GM12878 (cell line): ENCODE measurements around the gene NCAM1. TPM values are rescaled to one million over a fixed set of nuclear protein-coding genes. Genes with fewer than 3 reads are reported as not detected.

Source experiments
- ATAC-seq: fragments of 200-7000 bp; cut with Tn5 transposase; 3 replicates; pipeline ENCODE4 v1.9.1; 2020; ENCODE audit warnings: mild to moderate bottlenecking, moderate library complexity
- BruUV-seq: library from RNA; stranded (reverse); fragments of 400-500 nt; replicated peaks from 2 replicates; lab custom pipeline; 2021; lab: Mats Ljungman, UMichigan
- CTCF ChIA-PET: fragments of 300-600 bp; sonication (Branson Sonifier 250); formaldehyde crosslinking; extraction: SDS; loops from one replicate; lab custom pipeline; 2021; ENCODE audit warnings: inconsistent platforms; lab: Yijun Ruan, JAX
- POLR2A ChIA-PET: fragments of 350-600 bp; formaldehyde crosslinking; extraction: SDS; loops from one replicate; lab custom pipeline; 2021; ENCODE audit warnings: inconsistent platforms; lab: Charles Lee
- RAD21 ChIA-PET: fragments of 300-600 bp; sonication (Branson Sonifier 250); formaldehyde crosslinking; loops from one replicate; lab custom pipeline; 2023; ENCODE audit warnings: antibody characterized with exemption; ENCODE audit not compliant: unreplicated experiment; lab: Charles Lee
- SMC1A ChIA-PET: fragments of 300-600 bp; sonication (Branson Sonifier 250); formaldehyde crosslinking; loops from one replicate; lab custom pipeline; 2023; ENCODE audit not compliant: unreplicated experiment, uncharacterized antibody; lab: Charles Lee
- DNase-seq: peaks from one replicate; pipeline ENCODE4 v3.0.0-alpha.2; 2011; ENCODE audit warnings: low read depth, low spot score
- FAIRE-seq: peaks from 3 replicates; lab custom pipeline; 2011; peaks lifted over from hg19 to GRCh38; lab: Jason Lieb, UNC
- H2AFZ ChIP-seq: 2 replicates; pipeline ENCODE4 v1.6.0; 2011; ENCODE audit warnings: low read depth, low read length, control low read depth; ENCODE audit not compliant: control insufficient read depth
- H3K27ac ChIP-seq: 2 replicates; pipeline ENCODE4 v1.5.1; 2011; ENCODE audit warnings: control low read depth; ENCODE audit not compliant: control insufficient read depth, insufficient read depth
- H3K27me3 ChIP-seq, 2 experiments: replicated peaks in 1 of 2; 2 replicates each; pipeline versions ENCODE4 v1.6.0 to v1.6.1; 2011; ENCODE audit warnings: low read length in 1 of 2; ENCODE audit not compliant: control insufficient read depth in 2 of 2, insufficient read depth in 2 of 2
- H3K36me3 ChIP-seq, 2 experiments: 2 replicates each; pipeline ENCODE4 v1.5.1; 2011; ENCODE audit warnings: low read length in 1 of 2; ENCODE audit not compliant: control insufficient read depth in 2 of 2, insufficient read depth in 2 of 2
- H3K4me1 ChIP-seq: 2 replicates; pipeline ENCODE4 v1.6.1; 2011; ENCODE audit warnings: mild to moderate bottlenecking, low read length, moderate library complexity, mixed read lengths; ENCODE audit not compliant: control insufficient read depth, insufficient read depth
- H3K4me2 ChIP-seq: 2 replicates; pipeline ENCODE4 v1.6.0; 2011; ENCODE audit warnings: control low read depth; ENCODE audit not compliant: control insufficient read depth, insufficient read depth
- H3K4me3 ChIP-seq: fragments of 200-600 bp; sonication (generic); 2 replicates; pipeline ENCODE4 v1.5.1; 2016
- H3K79me2 ChIP-seq: 2 replicates; pipeline ENCODE4 v1.6.0; 2011; ENCODE audit warnings: low read length; ENCODE audit not compliant: control insufficient read depth, insufficient read depth
- H3K9ac ChIP-seq: 2 replicates; pipeline ENCODE4 v1.8.0; 2011; ENCODE audit warnings: low read length, control low read depth, mixed read lengths; ENCODE audit not compliant: control insufficient read depth, insufficient read depth
- H3K9me3 ChIP-seq: replicated peaks from 3 replicates; pipeline ENCODE4 v1.5.1; 2011; ENCODE audit warnings: mild to moderate bottlenecking, low read length; ENCODE audit not compliant: control insufficient read depth, insufficient read depth
- H4K20me1 ChIP-seq: 2 replicates; pipeline ENCODE4 v1.6.0; 2011; ENCODE audit not compliant: control insufficient read depth, insufficient read depth
- BMI1 ChIP-seq: fragments of 450-650 bp; IDR thresholded peaks from 2 replicates; pipeline ENCODE4 v1.6.1; 2016; ENCODE audit warnings: mild to moderate bottlenecking, moderate library complexity, borderline replicate concordance
- CEBPB ChIP-seq, 2 experiments: fragments of 150-350 bp in 1 of 2; IDR thresholded peaks; 2 replicates each; pipeline ENCODE4 v1.6.1; 2012 to 2014; ENCODE audit warnings: low read depth in 2 of 2, low read length in 2 of 2, borderline replicate concordance in 1 of 2, inconsistent platforms in 1 of 2
- HDGF ChIP-seq: fragments of 450-650 bp; IDR thresholded peaks from 2 replicates; pipeline ENCODE4 v1.6.1; 2016; ENCODE audit warnings: antibody characterized with exemption
- ZNF622 ChIP-seq: fragments of 450-650 bp; IDR thresholded peaks from 2 replicates; pipeline ENCODE4 v1.6.1; 2017; ENCODE audit warnings: mild to moderate bottlenecking, inconsistent platforms
- WGBS: methylation state at CpG from one replicate; pipeline ENCODE4 v1.1.6; 2016; ENCODE audit warnings: low lambda C conversion rate; ENCODE audit not compliant: insufficient replicate concordance, insufficient coverage; ENCODE audit errors: missing lambda C conversion rate; 5-methylcytosine and 5-hydroxymethylcytosine counted together
- in situ Hi-C: fragments of 300-500 bp; cut with MboI; formaldehyde crosslinking; loops from 9 replicates; pipeline ENCODE4 v1.14.3; 2018; ENCODE audit warnings: mixed read lengths
- intact Hi-C: fragments of 100-400 bp; cut with micrococcal nuclease; formaldehyde crosslinking; loops from one replicate; pipeline ENCODE4 v1.14.2; 2022; ENCODE audit not compliant: unreplicated experiment
- polyA plus RNA-seq, 11 experiments: library from polyadenylated mRNA; depleted of rRNA in 4 of 11; unstranded in 6 of 11; stranded (reverse) in 5 of 11; fragments of >200 nt; fragmentation: Nextera tagmentation in 4 of 11; fragmentation: Illumina TruSeq in 1 of 11; extraction: Ambion mirVana in 4 of 11; extraction: Trizol in 1 of 11; gene quantifications; 1 replicate in 1 of 11; 2 replicates in 10 of 11; pipeline versions ENCODE4 v1.2.1 to v1.2.3, GENCODE V29; 2011 to 2016; ENCODE audit warnings: inconsistent platforms in 2 of 11, missing spikeins in 2 of 11, low read depth in 1 of 11
- total RNA-seq, 4 experiments: library from RNA; depleted of rRNA in 3 of 4; stranded (reverse); fragments of >200 nt in 3 of 4; fragmentation: Illumina TruSeq in 1 of 4; extraction: Trizol in 1 of 4; gene quantifications; 2 replicates each; pipeline versions ENCODE4 v1.2.1 to v1.2.3, GENCODE V29; 2013 to 2021
- TF ChIP-seq, protein P1 (sequence below): IDR thresholded peaks from 2 replicates; pipeline ENCODE4 v1.6.1; 2011; ENCODE audit warnings: mild to moderate bottlenecking, low read depth, low read length, moderate library complexity; ENCODE audit not compliant: insufficient replicate concordance

Gene NCAM1
- total and polyA plus RNA-seq, 10 of the 15 experiments (the other 5 are each of a cell fraction or from before 2014, with no cell fraction given): 0.10 to 0.23 (median 0.11) TPM; not detected in 7

DNA sequence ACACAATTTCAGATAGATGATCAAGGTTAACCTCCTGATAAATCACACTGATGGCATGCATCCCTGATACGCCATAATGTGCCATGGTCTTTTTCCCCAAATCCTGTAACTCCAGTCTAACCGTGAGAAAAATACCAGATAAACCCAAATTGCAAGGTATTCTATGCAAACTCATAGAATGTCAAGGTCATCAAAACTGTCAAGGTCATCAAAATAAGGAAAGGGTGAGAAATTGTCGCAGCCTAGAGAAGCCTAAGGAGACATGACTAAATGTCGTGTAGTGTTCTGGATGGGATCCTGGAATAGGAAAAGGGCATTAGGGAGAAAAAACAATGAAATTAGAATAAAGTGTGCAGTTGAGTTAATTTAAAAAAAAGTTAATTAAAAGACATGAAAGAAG, 357.9 kb downstream of the NCAM1 start (continued):
- TF ChIP-seq HDGF (no peak), ZNF622 (no peak), BMI1 (no peak)

DNA sequence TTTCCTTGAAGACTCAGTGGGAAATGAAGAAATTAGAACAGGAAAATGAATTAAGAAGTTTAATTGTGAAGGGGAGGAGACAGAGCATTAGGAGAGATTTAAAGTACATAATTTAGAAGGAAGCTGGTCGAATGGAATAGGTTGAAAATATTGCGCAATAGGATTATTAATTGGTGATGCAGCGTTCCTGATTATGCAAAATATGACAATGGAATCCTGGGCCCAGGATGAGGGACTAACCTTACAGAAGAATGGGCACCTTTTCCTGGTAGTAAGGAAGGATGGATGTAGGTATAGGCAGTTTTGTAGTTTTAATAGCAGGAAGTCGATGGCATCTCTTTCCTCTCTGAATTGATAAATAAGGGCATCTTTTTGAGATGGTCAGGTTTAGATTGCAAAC, 360.9 kb downstream of the NCAM1 start:
- ChIA-PET SMC1A (no interaction called here), RAD21 (no interaction called here), CTCF (interaction anchor here (0.6 to 0.9 kb wide), 2 partner anchors 451 to 476 kb away, joined by 3 read pairs; partner anchors contain the start of gene ZW10), POLR2A (no interaction called here)
- Histone ChIP-seq H3K4me2 (no peak overlapping the region), H2AFZ (no peak overlapping the region), H3K4me3 (no peak overlapping the region), H3K9me3 (no peaks in the 10 kb centered on the region), H3K79me2 (no peaks in the 10 kb centered on the region), H3K27ac (no peak overlapping the region), H4K20me1 (no peaks in the 10 kb centered on the region), H3K4me1 (no peaks in the 10 kb centered on the region), H3K9ac (no peak overlapping the region), H3K27me3 (no peaks in the 10 kb centered on the region), H3K36me3 (no peaks in the 10 kb centered on the region)
- ATAC-seq: no peak
- in situ Hi-C loops: no loop called here
- FAIRE-seq: no peak
- intact Hi-C loops: no loop called here
- 86% methylated on average over 4 of the region's 4 CpGs for WGBS
- TF ChIP-seq, protein P1, sequence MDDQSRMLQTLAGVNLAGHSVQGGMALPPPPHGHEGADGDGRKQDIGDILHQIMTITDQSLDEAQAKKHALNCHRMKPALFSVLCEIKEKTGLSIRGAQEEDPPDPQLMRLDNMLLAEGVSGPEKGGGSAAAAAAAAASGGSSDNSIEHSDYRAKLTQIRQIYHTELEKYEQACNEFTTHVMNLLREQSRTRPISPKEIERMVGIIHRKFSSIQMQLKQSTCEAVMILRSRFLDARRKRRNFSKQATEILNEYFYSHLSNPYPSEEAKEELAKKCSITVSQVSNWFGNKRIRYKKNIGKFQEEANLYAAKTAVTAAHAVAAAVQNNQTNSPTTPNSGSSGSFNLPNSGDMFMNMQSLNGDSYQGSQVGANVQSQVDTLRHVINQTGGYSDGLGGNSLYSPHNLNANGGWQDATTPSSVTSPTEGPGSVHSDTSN: no peak
- peak in 1 of 2 experiments; percentile 31; a peak in 1 of 4 replicates for TF ChIP-seq CEBPB (IDR thresholded peaks at IDR 0.05; ENCODE audit: borderline replicate concordance in 1 of 2, low read depth in 2 of 2, low read length in 2 of 2)
- BruUV-seq: no TSS peak
- DNase-seq: no peak
